ENCODE data around the gene MAPKAP1. TPM values are rescaled to one million over a fixed set of nuclear protein-coding genes. Genes with fewer than 3 reads are reported as not detected.

Gene MAPKAP1
- polyA plus RNA-seq, 1 donor from 2014 or later, result 57.5 TPM

GRCh38 chr9:125396799-125397198 is 310.2 kb downstream of the MAPKAP1 start:
- no peaks in the 10 kb centered on the region for H3K36me3 ChIP-seq (ENCODE audit: insufficient read depth, low read length)

GRCh38 chr9:125393426-125393825 is 313.6 kb downstream of the MAPKAP1 start:
- Histone ChIP-seq H3K9ac (ENCODE audit: low read length) (no peak overlapping the region), H3K4me2 (ENCODE audit: low read length) (no peak overlapping the region), H3K9me3 (ENCODE audit: low read length) (no peaks in the 10 kb centered on the region), H2AFZ (ENCODE audit: low read depth, low read length) (no peak overlapping the region), H3F3A (ENCODE audit: insufficient read depth, low read length, poor library complexity, severe bottlenecking) (no peaks in the 10 kb centered on the region), H3K9me2 (ENCODE audit: insufficient read depth, low read length) (no peaks in the 10 kb centered on the region), H3K36me3 (ENCODE audit: insufficient read depth, low read length) (no peaks in the 10 kb centered on the region), H3K4me3 (ENCODE audit: low read length) (no peak overlapping the region), H3K27ac (ENCODE audit: low read length) (no peak overlapping the region), H3K79me2 (replicated peaks; ENCODE audit: insufficient read depth, low read length) (no peaks in the 10 kb centered on the region), H3K27me3 (ENCODE audit: insufficient read depth, low read depth, low read length) (no peaks in the 10 kb centered on the region), H4K20me1 (ENCODE audit: insufficient read depth) (no peaks in the 10 kb centered on the region)
- TF ChIP-seq POLR2AphosphoS5 (IDR thresholded peaks at IDR 0.05) (no peak), SMC3 (conservative IDR thresholded peaks at IDR 0.05; ENCODE audit: poor library complexity) (no peak), TAF1 (IDR thresholded peaks at IDR 0.05; ENCODE audit: low read depth) (no peak), CTCF (IDR thresholded peaks at IDR 0.05; ENCODE audit: poor library complexity, severe bottlenecking) (no peak), EP300 (conservative IDR thresholded peaks at IDR 0.05; ENCODE audit: poor library complexity, severe bottlenecking) (no peak)
- TF ChIP-seq, protein P1, sequence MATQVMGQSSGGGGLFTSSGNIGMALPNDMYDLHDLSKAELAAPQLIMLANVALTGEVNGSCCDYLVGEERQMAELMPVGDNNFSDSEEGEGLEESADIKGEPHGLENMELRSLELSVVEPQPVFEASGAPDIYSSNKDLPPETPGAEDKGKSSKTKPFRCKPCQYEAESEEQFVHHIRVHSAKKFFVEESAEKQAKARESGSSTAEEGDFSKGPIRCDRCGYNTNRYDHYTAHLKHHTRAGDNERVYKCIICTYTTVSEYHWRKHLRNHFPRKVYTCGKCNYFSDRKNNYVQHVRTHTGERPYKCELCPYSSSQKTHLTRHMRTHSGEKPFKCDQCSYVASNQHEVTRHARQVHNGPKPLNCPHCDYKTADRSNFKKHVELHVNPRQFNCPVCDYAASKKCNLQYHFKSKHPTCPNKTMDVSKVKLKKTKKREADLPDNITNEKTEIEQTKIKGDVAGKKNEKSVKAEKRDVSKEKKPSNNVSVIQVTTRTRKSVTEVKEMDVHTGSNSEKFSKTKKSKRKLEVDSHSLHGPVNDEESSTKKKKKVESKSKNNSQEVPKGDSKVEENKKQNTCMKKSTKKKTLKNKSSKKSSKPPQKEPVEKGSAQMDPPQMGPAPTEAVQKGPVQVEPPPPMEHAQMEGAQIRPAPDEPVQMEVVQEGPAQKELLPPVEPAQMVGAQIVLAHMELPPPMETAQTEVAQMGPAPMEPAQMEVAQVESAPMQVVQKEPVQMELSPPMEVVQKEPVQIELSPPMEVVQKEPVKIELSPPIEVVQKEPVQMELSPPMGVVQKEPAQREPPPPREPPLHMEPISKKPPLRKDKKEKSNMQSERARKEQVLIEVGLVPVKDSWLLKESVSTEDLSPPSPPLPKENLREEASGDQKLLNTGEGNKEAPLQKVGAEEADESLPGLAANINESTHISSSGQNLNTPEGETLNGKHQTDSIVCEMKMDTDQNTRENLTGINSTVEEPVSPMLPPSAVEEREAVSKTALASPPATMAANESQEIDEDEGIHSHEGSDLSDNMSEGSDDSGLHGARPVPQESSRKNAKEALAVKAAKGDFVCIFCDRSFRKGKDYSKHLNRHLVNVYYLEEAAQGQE (IDR thresholded peaks at IDR 0.05; ENCODE audit: borderline replicate concordance), result no peak

More at GRCh38 chr9:125396799-125397198, 310.2 kb downstream of the MAPKAP1 start:
- TF ChIP-seq EZH2 (IDR thresholded peaks at IDR 0.05; ENCODE audit: borderline replicate concordance, insufficient read depth, low read length, poor library complexity, severe bottlenecking), result no peak
- TF ChIP-seq EP300 (conservative IDR thresholded peaks at IDR 0.05; ENCODE audit: poor library complexity, severe bottlenecking), result no peak
- TF ChIP-seq CTCF (IDR thresholded peaks at IDR 0.05; ENCODE audit: poor library complexity, severe bottlenecking), result no peak
- no peak for TF ChIP-seq TAF1 (IDR thresholded peaks at IDR 0.05; ENCODE audit: low read depth)
- TF ChIP-seq MXI1 (conservative IDR thresholded peaks at IDR 0.05; ENCODE audit: poor library complexity, severe bottlenecking), result no peak
- no peak for TF ChIP-seq RAD21 (conservative IDR thresholded peaks at IDR 0.05)
- TF ChIP-seq POLR2AphosphoS5 (IDR thresholded peaks at IDR 0.05), result no peak
- TF ChIP-seq SMC3 (conservative IDR thresholded peaks at IDR 0.05; ENCODE audit: poor library complexity), result no peak
- TF ChIP-seq, protein P1 (IDR thresholded peaks at IDR 0.05; ENCODE audit: borderline replicate concordance), result no peak
- no peaks in the 10 kb centered on the region for H3K79me2 ChIP-seq (replicated peaks; ENCODE audit: insufficient read depth, low read length)
- no peak overlapping the region for H3K9ac ChIP-seq (ENCODE audit: low read length)
- no peak overlapping the region for H3K27ac ChIP-seq (ENCODE audit: low read length)
- no peaks in the 10 kb centered on the region for H3K27me3 ChIP-seq (ENCODE audit: insufficient read depth, low read depth, low read length)
- H4K20me1 ChIP-seq (ENCODE audit: insufficient read depth), result no peaks in the 10 kb centered on the region
- H3K9me2 ChIP-seq (ENCODE audit: insufficient read depth, low read length), result no peaks in the 10 kb centered on the region
- H3F3A ChIP-seq (ENCODE audit: insufficient read depth, low read length, poor library complexity, severe bottlenecking), result no peaks in the 10 kb centered on the region
- H3K9me3 ChIP-seq (ENCODE audit: low read length), result no peaks in the 10 kb centered on the region
- H3K4me3 ChIP-seq (ENCODE audit: low read length), result no peak overlapping the region
- no peak overlapping the region for H3K4me2 ChIP-seq (ENCODE audit: low read length)
- no peak overlapping the region for H2AFZ ChIP-seq (ENCODE audit: low read depth, low read length)
